GM03348 (cell line): Measurements from ENCODE around the gene ADAMTSL1.

ENCODE experiments used
- DNase-seq: peaks from one replicate; pipeline ENCODE4 v3.0.0; 2012; ENCODE audit warnings: low spot score

ADAMTSL1 gene

DNA sequence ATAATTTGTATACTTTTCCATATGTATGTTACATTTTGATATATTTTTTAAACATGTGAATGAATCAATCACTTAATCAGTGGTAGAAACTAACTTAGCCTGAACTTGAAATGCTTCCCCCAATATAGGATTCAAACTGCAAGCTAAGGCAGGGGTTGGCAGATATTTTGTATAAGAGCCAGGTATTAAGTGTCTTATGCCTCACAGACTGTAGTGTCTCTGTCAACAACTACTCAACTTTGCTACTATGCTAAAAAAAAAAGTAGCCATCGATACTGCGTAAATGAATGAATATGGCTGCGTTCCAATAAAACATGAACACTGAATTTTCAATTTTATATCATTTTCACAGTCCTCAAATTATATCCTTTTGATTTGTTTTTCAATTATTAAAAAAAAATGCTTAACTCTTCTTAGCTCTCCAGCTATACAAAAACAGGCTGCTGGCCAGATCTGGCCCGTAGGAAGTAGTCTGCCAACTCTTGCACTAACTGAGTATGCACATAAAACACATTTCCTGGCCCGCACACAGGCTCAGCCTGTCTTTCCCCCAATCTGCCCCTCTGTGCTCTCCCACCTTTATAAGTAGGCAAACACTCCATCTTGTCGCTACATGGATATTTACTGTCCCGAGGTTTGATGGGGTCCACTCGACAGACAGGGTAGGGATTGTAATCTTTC, 467.2 kb downstream of the ADAMTSL1 start:
- DNase-seq: no peak

DNA sequence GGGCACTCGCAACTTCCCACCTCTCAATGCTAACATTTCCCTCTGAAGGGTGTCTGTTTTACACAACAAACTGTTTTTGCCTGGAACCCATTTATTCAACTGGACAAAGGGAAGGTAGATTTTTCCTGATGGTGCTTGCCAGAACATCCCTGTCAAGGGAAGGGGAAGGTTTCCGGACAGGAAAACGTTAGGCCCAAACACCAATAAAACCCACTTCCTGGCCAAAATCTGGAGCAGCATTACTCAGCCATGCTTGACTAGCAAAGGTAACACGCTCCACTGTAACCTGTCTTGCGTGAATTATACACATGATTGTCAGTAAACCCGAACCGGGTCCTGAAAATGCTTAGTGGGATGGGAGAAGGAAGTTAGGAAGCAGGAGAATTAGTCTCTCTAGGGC, 468.8 kb downstream of the ADAMTSL1 start:
- no peak for DNase-seq

DNA sequence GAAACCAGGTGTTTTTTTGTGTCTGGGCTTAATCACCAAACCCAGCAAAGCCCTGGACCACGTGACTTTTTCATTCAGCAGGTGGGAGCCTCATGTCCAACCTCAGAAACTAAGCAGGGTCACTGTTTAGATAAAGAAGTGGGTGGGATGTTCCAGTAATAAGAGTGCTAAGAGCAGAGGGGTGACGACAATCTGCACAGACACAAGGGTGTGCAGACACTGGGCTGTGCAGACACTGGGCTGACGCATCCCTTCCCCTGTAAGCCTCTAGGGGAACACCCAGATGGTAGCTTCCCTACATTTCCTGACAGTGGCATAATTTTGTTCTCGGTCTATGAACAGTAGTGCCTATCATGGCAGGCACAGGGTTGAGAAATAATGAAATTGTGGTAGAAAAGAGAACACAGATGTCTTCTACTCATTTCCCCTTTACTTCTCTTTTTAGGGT, 474.0 kb downstream of the ADAMTSL1 start:
- DNase-seq: no peak

DNA sequence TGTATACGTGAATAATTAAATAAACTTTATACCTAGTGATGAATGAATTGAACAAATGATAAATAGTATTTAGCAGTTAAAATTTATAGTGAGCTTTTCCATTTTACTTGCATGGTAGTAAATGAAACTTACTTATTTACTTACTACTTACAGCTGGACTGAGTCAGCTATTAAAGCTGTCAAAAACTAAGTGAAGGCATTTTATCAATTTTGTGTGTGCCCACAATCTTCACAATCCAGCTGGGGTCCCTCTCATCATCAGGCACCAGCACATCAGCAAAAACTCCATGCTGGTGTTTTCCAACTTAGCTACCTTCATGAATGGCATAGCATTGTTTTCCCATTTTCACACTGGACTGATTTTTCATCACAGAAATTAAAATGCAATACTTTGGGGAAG, 478.0 kb downstream of the ADAMTSL1 start:
- no peak for DNase-seq

DNA sequence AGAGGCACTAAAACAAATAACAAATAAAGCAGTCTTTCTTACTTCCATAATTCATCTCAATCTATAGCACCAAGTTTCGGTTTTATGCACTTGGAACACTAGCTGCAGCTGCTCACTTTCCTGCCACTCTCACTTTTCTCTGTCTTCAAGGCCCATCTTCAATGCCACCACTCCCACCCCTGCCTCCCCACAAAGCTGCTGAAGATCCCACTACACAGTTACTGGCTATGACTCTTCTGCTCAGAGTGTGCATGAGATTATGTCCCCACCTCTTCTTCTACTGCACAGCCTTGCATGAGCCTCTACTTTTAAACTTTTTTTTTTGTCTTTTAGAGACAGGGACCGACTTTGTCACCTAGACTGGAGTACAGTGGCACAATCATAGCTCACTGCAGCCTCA, 481.7 kb downstream of the ADAMTSL1 start:
- no peak for DNase-seq
